ENCODE measurements around the gene PINLYP.
"Not testable (repeated sequence)": the region's sequence is repeated elsewhere in the genome, so short reads cannot be mapped to it uniquely, and the experiment has no call there.

PINLYP gene

GRCh38 chr19:43582495-43582894, 6.9 kb downstream of the PINLYP start:
- no peak for TF ChIP-seq CTCF (IDR thresholded peaks at IDR 0.05; ENCODE audit: insufficient read depth, missing control alignments)
- DNase-seq (ENCODE audit: insufficient read length, low spot score) (no peak), FAIRE-seq (no peak)

GRCh38 chr19:43584484-43584883, 8.9 kb downstream of the PINLYP start:
- TF ChIP-seq CTCF (IDR thresholded peaks at IDR 0.05; ENCODE audit: insufficient read depth, missing control alignments), result no peak
- FAIRE-seq (no peak), DNase-seq (ENCODE audit: insufficient read length, low spot score) (no peak)

- DNase-seq (ENCODE audit: insufficient read length, low spot score) (no peak), FAIRE-seq (no peak)
- no peak for TF ChIP-seq CTCF (IDR thresholded peaks at IDR 0.05; ENCODE audit: insufficient read depth, missing control alignments)
Observed at GRCh38 chr19:43586346-43586745, 10.7 kb downstream of the PINLYP start.

GRCh38 chr19:43587029-43587428, 11.4 kb downstream of the PINLYP start:
- DNase-seq (ENCODE audit: insufficient read length, low spot score); FAIRE-seq: not testable (repeated sequence)

GRCh38 chr19:43589277-43589676, 13.7 kb downstream of the PINLYP start:
- FAIRE-seq (no peak), DNase-seq (ENCODE audit: insufficient read length, low spot score) (no peak)
- TF ChIP-seq CTCF (IDR thresholded peaks at IDR 0.05; ENCODE audit: insufficient read depth, missing control alignments), result no peak

GRCh38 chr19:43589678-43590077, 14.1 kb downstream of the PINLYP start:
- no peak for FAIRE-seq
- DNase-seq (ENCODE audit: insufficient read length, low spot score), result no peak
- TF ChIP-seq CTCF (IDR thresholded peaks at IDR 0.05; ENCODE audit: insufficient read depth, missing control alignments), result no peak

GRCh38 chr19:43591904-43592772, 16.5 kb downstream of the PINLYP start:
- no peak for TF ChIP-seq CTCF (IDR thresholded peaks at IDR 0.05; ENCODE audit: insufficient read depth, missing control alignments)
- DNase-seq (ENCODE audit: insufficient read length, low spot score) (no peak), FAIRE-seq (no peak)
